NT2/D1 (cell line): ENCODE measurements around the gene CFAP107.

Source experiments
- SUZ12 ChIP-seq: IDR thresholded peaks from 2 replicates; pipeline ENCODE4 v1.6.1; 2011; ENCODE audit not compliant: insufficient read length, insufficient read depth; ENCODE audit errors: extremely low read depth
- YY1 ChIP-seq: IDR thresholded peaks from 2 replicates; pipeline ENCODE4 v1.6.1; 2011; ENCODE audit not compliant: insufficient read length, insufficient read depth

- TF ChIP-seq SUZ12 (no peak), YY1 (no peak)
Measured at GRCh38 chr1:12712076-12712475, 33.9 kb upstream of the CFAP107 start.
